ENCODE results near the gene SF1.

The SF1 gene

DNA sequence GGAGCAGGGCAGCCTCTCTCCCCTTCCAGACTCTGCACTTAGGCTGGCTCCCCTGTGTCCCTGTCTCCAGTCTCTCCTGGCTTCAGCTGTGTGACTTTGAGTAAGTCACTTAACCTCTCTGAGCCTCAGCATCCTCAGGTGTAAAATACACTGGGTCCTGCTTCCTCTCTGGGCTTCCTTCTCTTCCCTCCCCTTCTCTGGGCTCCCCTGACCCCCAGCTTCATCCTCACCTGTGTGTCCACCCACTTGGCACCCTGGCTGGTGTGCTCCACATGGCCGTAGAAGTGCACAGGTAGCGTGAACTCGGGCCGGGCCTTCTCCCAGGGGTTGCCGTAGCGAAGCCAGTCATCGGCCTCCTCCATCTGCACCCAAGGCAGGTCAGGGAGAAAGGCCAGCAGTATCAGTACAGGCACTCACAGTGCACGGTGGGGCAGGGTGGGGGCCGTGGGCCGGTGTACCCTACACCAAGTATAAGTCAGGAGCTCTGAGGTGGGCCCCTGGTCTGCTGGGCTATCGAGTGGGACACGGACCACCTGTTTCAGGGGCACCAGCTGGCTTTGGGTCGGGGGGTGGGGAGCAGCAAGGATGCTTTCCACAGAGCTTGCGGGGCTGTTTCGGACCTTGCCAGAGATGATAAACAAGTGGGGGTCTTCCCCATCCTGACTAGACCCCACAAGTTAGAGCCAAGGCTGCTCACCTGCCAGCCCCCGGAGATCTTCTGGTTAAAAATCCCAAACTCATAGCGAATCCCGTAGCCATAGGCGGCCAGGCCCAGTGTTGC, 20.6 kb downstream of the SF1 start:
- POLR2A ChIA-PET: no interaction called here
- DNase-seq (ENCODE audit: low read depth, low spot score): no peak
- no peak overlapping the region for H3K4me3 ChIP-seq (ENCODE audit: low read depth, low read length)
- CTCF ChIA-PET: interaction anchor here (1.4 to 1.9 kb wide), 2 partner anchors 11 to 15 kb away, joined by 3 to 6 read pairs; partner anchors contain the start of gene RASGRP2
- TF ChIP-seq, protein P1, sequence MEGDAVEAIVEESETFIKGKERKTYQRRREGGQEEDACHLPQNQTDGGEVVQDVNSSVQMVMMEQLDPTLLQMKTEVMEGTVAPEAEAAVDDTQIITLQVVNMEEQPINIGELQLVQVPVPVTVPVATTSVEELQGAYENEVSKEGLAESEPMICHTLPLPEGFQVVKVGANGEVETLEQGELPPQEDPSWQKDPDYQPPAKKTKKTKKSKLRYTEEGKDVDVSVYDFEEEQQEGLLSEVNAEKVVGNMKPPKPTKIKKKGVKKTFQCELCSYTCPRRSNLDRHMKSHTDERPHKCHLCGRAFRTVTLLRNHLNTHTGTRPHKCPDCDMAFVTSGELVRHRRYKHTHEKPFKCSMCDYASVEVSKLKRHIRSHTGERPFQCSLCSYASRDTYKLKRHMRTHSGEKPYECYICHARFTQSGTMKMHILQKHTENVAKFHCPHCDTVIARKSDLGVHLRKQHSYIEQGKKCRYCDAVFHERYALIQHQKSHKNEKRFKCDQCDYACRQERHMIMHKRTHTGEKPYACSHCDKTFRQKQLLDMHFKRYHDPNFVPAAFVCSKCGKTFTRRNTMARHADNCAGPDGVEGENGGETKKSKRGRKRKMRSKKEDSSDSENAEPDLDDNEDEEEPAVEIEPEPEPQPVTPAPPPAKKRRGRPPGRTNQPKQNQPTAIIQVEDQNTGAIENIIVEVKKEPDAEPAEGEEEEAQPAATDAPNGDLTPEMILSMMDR (IDR thresholded peaks at IDR 0.05; ENCODE audit: insufficient read depth, low read length, missing control alignments): no peak

DNA sequence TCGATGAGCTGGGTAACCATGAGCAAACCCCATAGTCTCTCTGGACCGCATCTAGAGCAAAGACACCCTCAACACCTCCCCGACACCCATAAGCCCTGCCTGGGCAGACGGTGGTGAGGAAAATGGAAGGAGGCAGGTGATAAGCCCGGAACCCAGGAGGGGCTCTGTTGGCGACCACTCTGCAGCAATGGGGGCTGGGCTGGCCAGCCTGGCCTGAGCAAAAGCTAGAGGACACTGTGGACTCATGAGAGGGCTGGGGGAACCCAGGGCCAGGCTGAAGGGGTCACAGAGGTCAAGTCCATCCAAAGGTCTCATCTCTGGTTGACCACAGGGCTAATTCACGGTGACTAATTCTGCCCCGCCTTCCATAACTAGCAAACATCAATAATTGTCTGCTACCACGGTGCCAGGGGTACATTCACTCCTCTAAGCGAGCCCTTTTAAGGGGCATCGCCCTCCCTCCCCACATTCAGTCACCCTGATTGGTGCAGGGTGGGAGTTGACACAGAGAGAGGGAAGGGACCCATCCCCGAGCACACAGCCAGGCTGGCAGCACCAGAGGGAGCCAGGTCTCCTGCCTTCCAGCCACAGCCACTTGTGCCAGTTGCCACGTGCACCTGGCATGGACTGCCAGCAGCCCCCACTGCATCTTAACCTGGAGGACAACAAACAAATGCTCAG, 22.5 kb downstream of the SF1 start:
- CTCF ChIA-PET: interaction anchor here (1.5 to 1.9 kb wide), 2 partner anchors 13 to 14 kb away, joined by 6 read pairs; partner anchors contain the start of gene RASGRP2
- no peak for DNase-seq (ENCODE audit: low read depth, low spot score)
- H3K4me3 ChIP-seq (ENCODE audit: low read depth, low read length): no peak overlapping the region
- POLR2A ChIA-PET: no interaction called here
- TF ChIP-seq, protein P1 (IDR thresholded peaks at IDR 0.05; ENCODE audit: insufficient read depth, low read length, missing control alignments): no peak

DNA sequence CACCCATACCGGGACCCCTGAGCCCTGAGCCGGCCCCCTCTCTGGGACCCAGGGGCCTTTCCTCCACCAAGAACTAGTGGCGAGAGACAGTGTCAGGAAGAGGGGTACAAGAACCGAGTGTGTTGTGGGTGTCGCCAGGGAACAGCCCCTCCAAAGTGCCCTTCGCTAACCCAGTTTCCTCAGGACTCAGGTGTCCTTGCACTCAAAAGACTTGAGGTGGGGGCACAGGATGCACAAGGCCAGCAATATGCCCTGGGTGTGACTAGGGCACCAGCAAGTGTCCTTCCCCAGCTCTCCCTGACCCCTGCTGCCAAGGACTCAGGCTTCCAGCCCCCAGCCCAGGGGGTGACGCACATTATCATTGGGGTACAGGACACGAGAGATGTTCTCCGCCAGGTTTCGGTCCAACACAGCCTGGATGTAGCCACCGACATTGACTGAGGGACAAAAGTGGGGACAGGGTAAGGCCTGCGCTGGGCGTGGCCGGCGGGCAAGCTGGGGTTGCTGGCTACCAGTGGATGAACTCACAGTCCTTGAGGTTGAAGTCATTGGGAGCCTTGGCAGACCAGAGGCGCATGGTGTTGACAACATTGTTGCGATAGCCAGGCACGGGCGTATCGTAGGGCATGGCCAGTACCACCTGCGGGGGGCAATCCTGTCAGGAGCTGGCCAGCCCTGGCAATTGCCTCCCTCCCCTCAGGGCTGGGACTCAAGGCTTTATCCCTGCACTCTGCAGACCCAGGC, 23.3 kb downstream of the SF1 start:
- ChIA-PET CTCF (interaction anchor here (1.5 kb wide), 1 partner anchor 13 kb away, joined by 6 read pairs; no protein-coding TSS in a partner anchor), POLR2A (no interaction called here)
- DNase-seq (ENCODE audit: low read depth, low spot score): no peak
- TF ChIP-seq, protein P1 (IDR thresholded peaks at IDR 0.05; ENCODE audit: insufficient read depth, low read length, missing control alignments): no peak
- H3K4me3 ChIP-seq (ENCODE audit: low read depth, low read length): no peak overlapping the region

DNA sequence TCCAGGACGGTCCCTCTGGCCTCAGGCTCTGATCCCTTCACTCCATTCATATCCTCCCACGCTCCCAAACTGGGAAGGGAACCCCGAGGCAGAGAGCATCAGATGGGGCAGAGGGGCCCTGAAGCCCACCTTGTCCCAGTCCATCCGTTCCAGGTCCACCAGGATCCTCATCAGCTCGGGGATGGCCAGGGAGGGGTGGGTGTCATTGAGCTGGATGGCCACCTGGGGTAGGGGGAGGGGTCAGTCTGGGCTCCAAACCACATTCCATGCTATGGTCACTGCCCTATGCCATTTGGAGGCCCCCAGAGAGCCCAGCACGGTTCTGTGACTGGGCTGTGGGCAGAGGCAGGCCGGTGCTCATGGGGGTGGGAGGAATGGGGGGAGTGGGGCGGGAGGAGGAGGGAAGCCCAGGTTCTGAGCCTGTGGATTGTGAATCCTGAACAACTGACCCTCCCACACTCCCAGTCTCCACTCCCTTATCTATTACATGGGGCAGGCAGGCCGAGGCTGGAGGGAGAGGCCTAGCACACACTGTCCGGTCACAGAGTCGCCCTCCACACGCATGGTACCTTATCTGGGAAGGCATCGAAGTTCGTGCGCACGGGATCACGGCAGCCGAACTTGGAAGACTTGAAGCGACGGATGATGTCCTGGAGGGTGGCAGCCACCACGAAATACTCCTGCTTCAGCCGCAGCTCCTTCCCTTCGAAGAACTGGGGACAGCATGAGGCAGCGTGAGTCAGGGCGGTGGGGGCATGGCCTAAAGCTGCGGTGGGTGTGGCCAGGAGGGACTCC, 24.0 kb downstream of the SF1 start:
- DNase-seq (ENCODE audit: low read depth, low spot score): no peak
- CTCF ChIA-PET: interaction anchor here (1.5 kb wide), 1 partner anchor 12 kb away, joined by 6 read pairs; no protein-coding TSS in a partner anchor
- H3K4me3 ChIP-seq (ENCODE audit: low read depth, low read length): no peak overlapping the region
- TF ChIP-seq, protein P1 (IDR thresholded peaks at IDR 0.05; ENCODE audit: insufficient read depth, low read length, missing control alignments): no peak
- POLR2A ChIA-PET: interaction anchor here (0.7 kb wide), 1 partner anchor 508 kb away, joined by 3 read pairs; no protein-coding TSS in a partner anchor

DNA sequence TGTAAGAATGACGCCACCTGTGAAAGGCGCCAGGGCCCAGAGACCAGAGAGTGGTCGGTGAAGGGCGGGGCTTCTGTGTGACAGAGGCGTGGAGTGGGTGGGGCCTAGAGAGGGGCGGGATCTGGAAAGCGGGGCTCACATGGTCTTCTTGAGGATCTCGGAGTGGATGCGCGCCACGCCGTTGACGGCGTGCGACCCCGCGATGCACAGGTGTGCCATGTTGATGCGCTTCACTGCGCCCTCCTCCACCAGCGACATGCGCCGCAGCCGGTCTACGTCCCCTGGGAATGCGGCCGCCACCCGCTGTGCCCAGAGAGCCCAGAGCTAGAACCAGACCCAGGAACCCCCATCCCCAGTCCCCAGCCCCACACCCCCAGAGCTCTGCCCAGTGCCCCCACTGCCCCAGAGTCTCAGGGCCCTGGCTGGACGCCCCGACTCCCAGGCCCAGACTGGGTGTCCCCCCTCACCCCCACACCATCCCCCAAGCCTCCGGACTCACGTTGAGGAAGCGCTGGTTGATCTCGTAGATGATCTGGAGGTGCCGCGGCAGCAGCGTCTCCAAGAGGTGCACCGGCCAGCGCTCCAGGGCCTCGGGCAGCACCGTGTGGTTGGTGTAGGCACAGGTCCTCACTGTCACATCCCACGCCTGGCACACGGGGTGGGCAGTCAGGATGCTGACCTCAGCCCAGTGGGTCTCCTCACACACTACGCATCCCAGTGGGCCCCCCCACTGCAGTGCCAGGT, 24.8 kb downstream of the SF1 start:
- POLR2A ChIA-PET: interaction anchor here (0.7 kb wide), 1 partner anchor 509 kb away, joined by 3 read pairs; no protein-coding TSS in a partner anchor
- no peak for DNase-seq (ENCODE audit: low read depth, low spot score)
- CTCF ChIA-PET: no interaction called here
- H3K4me3 ChIP-seq (ENCODE audit: low read depth, low read length): no peak overlapping the region
- TF ChIP-seq, protein P1 (IDR thresholded peaks at IDR 0.05; ENCODE audit: insufficient read depth, low read length, missing control alignments): no peak
